Right forelimb (tissue), 1 donor: Measurements from ENCODE around the gene PITX2.

Experiments
- DNase-seq: peaks from one replicate; pipeline ENCODE4 v3.0.0-alpha.2; 2018

Gene PITX2

GRCh38 chr4:110636171-110636679, 13.3 kb upstream of the PITX2 start:
- no peak for DNase-seq

DNA sequence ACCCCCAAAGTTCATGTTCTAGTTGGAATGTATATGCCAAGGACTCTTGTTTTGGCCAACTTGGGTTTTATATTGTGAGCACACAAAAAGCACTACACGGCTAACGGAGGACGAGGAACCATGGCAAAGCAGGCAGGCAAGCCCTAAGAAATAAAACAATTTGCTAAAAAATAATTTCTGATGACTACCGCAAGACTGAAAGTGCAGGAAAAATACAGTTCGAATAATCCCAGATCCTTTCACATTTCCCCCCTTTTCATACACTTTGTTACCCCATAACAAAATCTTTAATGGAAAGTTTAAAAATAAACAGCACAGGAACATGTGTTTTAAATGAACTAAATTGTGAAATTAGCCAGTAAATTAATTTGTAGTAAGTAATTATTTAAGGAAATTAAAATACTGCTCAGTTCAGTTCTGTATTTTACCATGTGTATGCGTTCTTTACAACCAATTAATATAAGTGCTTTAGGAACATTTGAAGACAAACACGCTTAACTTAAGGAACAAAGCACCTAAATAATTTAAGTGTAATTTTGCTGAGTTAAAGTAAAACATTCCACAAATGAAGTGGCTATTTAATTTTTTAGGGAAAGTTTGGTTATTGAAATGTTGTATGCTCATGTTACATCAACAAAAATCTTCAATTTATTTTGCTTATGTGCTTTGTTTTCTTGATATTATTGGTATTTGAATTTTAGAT, 12.4 kb upstream of the PITX2 start:
- no peak for DNase-seq

- DNase-seq: no peak
Observed at GRCh38 chr4:110634350-110635162, 11.7 kb upstream of the PITX2 start.

GRCh38 chr4:110633358-110634341, 10.8 kb upstream of the PITX2 start:
- no peak for DNase-seq

- DNase-seq: no peak
Observed at GRCh38 chr4:110632506-110633357, 9.9 kb upstream of the PITX2 start.

- DNase-seq: peak; percentile 90
Observed at GRCh38 chr4:110631584-110632505, 9.0 kb upstream of the PITX2 start.

GRCh38 chr4:110630688-110631402, 8.0 kb upstream of the PITX2 start:
- DNase-seq: no peak

DNA sequence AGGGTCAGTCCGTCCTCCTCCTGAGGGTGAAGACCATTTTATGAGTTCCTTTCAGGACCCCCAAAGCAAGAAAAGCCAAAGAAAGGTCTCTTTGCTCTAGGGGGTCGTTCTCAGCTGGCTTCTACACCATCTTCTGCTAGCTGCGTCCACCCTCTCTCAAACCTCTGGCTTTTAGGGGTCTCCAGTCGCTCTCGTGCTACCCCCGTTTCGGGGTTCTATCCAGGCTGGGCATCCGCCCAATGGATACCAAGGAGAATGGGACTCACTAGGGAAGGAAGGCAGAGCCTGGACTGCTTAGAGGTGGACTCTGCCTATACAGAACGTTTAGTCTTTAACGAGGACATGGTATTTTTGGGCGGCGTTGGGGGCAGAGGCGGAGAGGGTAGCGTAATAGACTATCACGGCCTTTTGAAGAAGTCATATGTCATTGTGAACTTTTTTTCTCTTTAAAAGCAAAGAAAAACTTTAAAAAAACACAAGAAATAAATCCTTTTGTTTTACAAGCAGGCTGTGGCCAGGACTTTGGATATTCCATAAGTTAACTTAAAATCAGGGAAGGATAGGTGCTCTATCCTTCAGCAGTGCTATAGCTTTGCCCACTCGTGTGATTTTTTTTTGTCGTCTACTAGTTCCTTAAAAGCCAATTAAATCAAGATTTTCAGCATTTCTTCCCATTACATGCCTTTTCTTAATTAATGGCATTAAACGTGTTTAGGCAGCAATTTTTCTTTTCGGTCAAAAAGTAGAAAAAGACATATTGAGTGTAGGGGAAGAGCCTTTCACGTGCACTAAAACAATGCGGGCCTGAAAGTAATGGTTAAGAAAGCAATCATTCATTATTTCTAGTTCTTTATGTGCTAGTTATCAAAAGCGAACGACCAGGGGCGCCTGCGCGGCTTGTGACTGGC, 7.2 kb upstream of the PITX2 start:
- DNase-seq: no peak

DNA sequence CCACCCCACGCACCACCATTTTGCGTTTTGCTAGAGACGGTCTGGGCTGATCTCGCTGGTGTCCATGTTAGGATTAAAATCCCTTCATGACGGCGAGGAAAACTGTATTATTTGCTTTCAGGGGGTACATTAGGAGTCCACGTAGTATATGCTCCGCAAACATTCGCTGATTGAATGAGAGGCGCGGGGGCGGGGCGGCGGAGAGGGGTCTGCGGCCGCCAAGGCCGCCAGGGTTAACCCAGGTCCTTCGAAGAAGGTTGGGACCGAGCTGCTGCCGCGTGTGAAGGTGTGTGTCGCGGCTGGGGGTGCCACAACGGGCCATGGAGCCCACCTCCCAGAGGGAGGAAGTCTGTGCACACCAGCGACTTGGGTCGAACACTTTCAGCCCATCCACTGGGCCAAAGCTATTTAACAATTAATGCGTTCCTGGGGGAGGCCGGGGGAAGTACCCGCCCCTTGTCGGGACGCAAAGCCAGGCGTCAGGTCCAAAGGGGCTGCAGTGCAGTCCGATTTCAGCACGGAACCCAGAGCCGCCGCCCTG, 6.4 kb upstream of the PITX2 start:
- DNase-seq: peak; percentile 46

- DNase-seq: peak; percentile 55
Observed at GRCh38 chr4:110628663-110629213, 5.9 kb upstream of the PITX2 start.

- DNase-seq: peak; percentile 44
Observed at GRCh38 chr4:110627977-110628662, 5.2 kb upstream of the PITX2 start.

DNA sequence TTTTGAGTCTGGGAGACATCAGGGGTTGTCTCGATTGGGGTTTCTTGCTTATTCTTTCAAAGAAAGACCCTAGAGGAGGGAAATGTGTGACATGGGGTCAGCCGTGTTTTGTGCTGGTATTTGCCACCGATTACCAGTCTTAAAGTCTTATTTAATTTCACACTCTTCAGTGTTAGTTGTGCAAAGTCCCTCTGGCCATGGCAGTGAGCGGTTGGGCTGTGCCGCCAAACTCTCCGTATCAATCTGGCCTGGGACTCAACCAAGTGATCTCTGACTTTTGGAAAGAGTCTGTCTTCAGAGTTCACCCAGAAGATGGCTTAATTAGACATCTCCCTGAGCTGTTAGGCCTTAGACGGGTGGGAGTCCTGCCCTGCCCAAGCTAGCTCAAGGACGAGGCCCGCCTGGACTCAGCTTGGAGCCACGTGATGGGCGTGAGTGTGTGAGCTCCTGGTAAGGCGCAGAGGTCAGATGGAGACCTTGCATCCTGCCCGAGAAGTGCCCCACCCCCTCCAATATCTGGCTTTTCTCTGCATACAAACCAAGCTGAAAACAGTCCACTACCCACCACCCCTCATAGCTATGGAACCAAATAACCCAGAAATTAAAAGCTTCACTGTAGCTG, 3.8 kb upstream of the PITX2 start:
- DNase-seq: peak; percentile 21

GRCh38 chr4:110625576-110626257, 2.8 kb upstream of the PITX2 start:
- no peak for DNase-seq

GRCh38 chr4:110624904-110625494, 2.1 kb upstream of the PITX2 start:
- DNase-seq: no peak

DNA sequence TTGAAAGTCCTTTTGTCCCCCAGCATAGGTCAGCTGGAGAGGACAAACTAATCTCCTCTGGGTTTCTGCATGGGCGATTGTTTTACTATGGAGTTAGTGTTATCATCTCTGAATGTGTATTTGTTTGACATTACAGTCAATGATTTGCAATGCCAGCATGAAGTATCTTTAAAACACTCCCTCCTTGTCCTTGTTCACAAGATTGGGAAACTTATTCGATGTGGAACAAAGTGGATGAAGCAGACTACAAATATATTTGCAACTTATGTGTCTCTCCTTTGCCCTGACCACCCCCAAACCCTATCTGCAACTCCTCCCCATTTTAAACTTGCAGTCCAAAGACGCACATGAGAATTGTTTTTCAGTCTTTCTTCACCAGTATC, 1.5 kb upstream of the PITX2 start:
- no peak for DNase-seq

DNA sequence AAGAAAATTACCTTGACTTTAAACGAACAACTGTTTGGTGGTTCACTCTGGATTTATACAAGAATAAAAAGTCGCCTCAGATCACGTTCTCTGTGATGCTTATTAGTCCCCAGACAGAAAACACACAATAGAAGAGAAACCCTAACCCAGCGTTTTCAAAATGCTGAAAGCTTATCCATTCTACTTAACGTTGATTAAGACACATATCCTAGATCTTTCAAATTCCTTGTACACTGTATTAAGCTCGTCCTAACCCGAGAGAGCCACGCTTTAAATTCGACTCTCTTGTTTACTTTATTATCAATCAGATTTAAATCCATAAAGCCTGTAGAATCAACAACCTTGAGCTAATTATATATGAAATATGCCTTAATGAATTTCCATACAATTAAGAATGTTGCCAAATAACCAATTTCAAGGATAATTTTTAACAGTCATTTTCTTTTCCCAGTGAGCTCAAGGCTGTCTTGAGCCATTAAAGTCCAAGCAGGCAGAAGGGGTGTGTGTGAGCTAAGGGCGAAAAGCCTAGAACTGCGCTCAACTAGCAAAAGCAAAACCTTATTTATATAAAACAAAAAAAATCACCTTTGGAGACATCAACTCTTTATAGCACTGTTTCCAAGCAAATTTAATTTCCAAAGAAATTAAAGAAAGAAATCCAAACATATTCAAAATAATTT, 981 bp upstream of the PITX2 start:
- DNase-seq: no peak
